ENCODE results near the gene TRIM43. TPM values are rescaled to one million over a fixed set of nuclear protein-coding genes. Genes with fewer than 3 reads are reported as not detected.
"Not testable (repeated sequence)": the region's sequence is repeated elsewhere in the genome, so short reads cannot be mapped to it uniquely, and the experiment has no call there.

TRIM43 gene
- polyA plus RNA-seq, 4 donors, result not detected

DNA sequence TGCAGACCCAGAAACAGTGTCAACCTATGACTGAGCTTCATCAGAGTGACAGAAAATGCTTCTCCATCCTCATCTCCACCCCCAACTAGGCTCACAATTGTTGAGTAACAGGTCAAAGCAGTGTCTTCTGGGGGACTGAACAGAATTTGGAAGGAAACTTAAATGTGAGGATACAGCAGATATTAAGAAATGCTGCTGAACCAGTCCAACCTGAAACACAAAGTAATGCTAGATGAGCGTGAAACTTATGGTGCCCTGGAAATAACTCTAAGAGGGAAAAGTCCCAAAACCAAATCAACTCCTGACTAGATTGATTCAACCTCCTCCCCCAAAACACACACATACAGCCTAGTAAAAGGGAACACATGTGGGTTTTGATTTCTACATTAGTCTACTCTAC is 7.5 kb upstream of the TRIM43 start:
- not testable (repeated sequence) for FAIRE-seq; H3K9me3 ChIP-seq (ENCODE audit: control insufficient read depth in 2 of 2, insufficient read depth in 1 of 2, low read depth in 1 of 2, low read length in 1 of 2); H3K27ac ChIP-seq (ENCODE audit: low read depth in 1 of 3, low read length in 2 of 3); H3K4me3 ChIP-seq (ENCODE audit: low read depth in 1 of 3, low read length in 3 of 3); DNase-seq; H3K4me1 ChIP-seq (ENCODE audit: control insufficient read depth in 3 of 3, insufficient read depth in 2 of 3, low read depth in 1 of 3, low read length in 2 of 3); H3K27me3 ChIP-seq (ENCODE audit: control insufficient read depth in 3 of 3, insufficient read depth in 3 of 3, low read length in 3 of 3); H3K36me3 ChIP-seq (ENCODE audit: control insufficient read depth in 3 of 3, insufficient read depth in 2 of 3, low read depth in 1 of 3, low read length in 3 of 3)
- WGBS, 3 donors, result 30 to 79% (median 47%) methylated on average over 1 of the region's 1 CpG

DNA sequence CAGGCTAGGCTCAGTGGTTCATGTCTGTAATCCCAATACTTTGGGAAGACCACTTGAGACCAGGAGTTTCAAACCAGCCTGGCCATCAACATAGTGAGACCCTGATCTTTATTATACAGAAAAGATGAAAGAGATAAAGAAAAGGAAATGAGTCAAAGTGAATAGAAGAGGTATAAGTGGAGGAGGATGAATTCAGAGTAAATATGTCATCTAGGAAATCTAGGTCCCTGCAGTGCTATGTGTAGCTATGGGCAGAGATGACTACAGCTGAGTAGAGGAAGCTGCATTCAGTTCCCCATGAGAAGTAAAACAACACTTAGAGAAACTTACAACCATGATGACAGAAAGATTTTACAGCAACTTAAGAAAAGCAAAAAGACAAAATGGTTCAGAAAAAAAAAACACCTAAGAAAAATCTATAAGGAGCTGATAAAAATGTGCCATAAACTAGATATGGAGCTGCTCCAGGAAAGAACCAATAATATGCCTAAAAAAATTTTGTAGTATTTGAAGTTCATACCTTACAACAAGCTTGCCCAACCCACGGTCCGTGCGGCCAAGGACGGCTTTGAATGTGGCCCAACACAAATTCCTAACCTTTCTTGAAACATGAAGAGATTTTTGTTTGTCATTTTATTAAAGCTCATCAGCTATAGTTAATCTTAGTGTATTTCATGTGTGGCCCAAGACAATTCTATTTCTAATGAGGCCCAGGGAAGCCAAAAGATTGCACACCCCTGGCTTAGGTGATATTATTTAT is 1.8 kb upstream of the TRIM43 start:
- not testable (repeated sequence) for H3K36me3 ChIP-seq (ENCODE audit: control insufficient read depth in 3 of 3, insufficient read depth in 2 of 3, low read depth in 1 of 3, low read length in 3 of 3); FAIRE-seq; H3K9me3 ChIP-seq (ENCODE audit: control insufficient read depth in 2 of 2, insufficient read depth in 1 of 2, low read depth in 1 of 2, low read length in 1 of 2); H3K27me3 ChIP-seq (ENCODE audit: control insufficient read depth in 3 of 3, insufficient read depth in 3 of 3, low read length in 3 of 3); H3K4me3 ChIP-seq (ENCODE audit: low read depth in 1 of 3, low read length in 3 of 3); H3K27ac ChIP-seq (ENCODE audit: low read depth in 1 of 3, low read length in 2 of 3); H3K4me1 ChIP-seq (ENCODE audit: control insufficient read depth in 3 of 3, insufficient read depth in 2 of 3, low read depth in 1 of 3, low read length in 2 of 3); DNase-seq
- WGBS, 3 donors, result 84 to 93% (median 90%) methylated on average over 4 of the region's 4 CpGs

DNA sequence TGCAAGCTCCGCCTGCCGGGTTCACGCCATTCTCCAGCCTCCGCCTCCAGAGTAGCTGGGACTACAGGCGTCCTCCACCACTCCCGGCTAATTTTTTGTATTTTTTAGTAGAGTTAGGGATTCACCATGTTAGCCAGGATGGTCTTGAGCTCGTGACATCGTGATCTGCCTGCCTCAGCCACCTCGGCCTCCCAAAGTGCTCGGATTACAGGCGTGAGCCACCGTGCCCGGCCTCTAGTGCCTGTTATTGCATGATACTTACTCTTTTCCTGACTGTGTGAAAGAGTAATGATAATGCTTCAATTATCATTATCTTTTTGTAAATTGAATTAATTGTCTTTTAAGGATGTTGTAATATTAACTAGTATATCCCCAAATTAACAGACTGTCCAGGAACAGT is 1.2 kb downstream of the TRIM43 start:
- not testable (repeated sequence) for H3K27ac ChIP-seq (ENCODE audit: low read depth in 1 of 3, low read length in 2 of 3); H3K36me3 ChIP-seq (ENCODE audit: control insufficient read depth in 3 of 3, insufficient read depth in 2 of 3, low read depth in 1 of 3, low read length in 3 of 3); H3K4me1 ChIP-seq (ENCODE audit: control insufficient read depth in 3 of 3, insufficient read depth in 2 of 3, low read depth in 1 of 3, low read length in 2 of 3); H3K27me3 ChIP-seq (ENCODE audit: control insufficient read depth in 3 of 3, insufficient read depth in 3 of 3, low read length in 3 of 3); H3K4me3 ChIP-seq (ENCODE audit: low read depth in 1 of 3, low read length in 3 of 3); DNase-seq; FAIRE-seq; H3K9me3 ChIP-seq (ENCODE audit: control insufficient read depth in 2 of 2, insufficient read depth in 1 of 2, low read depth in 1 of 2, low read length in 1 of 2)
- WGBS, 3 donors, result 90 to 96% (median 91%) methylated on average over 11 to 13 of the region's 13 CpGs

DNA sequence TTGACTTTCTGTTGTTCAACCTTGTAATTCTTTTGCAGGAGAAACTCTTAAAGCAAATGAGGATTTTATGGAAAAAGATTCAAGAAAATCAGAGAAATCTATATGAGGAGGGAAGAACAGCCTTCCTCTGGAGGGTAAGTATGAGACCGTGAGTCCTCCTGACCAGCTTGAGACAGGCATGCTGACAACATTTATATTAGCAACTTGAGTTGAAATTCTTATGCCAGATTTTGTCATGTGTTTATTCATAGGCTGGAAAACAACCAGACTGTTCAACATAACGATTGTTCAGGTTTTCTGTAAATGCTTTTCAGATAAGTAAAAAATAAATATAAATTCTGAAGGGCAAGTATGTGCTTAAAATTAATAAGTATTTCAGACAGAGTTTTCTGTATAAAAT is 3.2 kb downstream of the TRIM43 start:
- not testable (repeated sequence) for H3K9me3 ChIP-seq (ENCODE audit: control insufficient read depth in 2 of 2, insufficient read depth in 1 of 2, low read depth in 1 of 2, low read length in 1 of 2); H3K27ac ChIP-seq (ENCODE audit: low read depth in 1 of 3, low read length in 2 of 3); DNase-seq; H3K4me1 ChIP-seq (ENCODE audit: control insufficient read depth in 3 of 3, insufficient read depth in 2 of 3, low read depth in 1 of 3, low read length in 2 of 3); H3K27me3 ChIP-seq (ENCODE audit: control insufficient read depth in 3 of 3, insufficient read depth in 3 of 3, low read length in 3 of 3); FAIRE-seq; H3K36me3 ChIP-seq (ENCODE audit: control insufficient read depth in 3 of 3, insufficient read depth in 2 of 3, low read depth in 1 of 3, low read length in 3 of 3); H3K4me3 ChIP-seq (ENCODE audit: low read depth in 1 of 3, low read length in 3 of 3)
- WGBS, 3 donors, result 58 to 83% (median 72%) methylated on average over 2 of the region's 2 CpGs

DNA sequence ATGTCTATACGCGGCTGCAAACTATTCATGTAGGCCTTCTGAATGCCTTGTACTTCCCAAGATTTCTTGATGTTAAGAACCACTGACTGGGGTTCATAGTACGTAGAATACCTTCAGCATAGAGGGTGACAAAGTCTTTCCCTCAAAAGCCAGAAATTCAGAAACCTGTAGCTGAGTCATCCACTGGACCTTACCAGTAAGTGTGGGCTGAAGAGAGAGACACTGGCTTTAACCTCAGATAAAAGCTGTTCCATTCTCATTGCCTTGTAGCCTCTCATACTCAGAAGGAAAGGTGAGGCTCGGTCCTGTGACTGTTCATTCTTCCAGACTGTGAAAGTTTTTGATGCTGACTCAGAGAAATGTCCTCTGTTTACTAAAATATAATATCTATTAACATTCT is 9.5 kb downstream of the TRIM43 start:
- not testable (repeated sequence) for H3K4me3 ChIP-seq (ENCODE audit: low read depth in 1 of 3, low read length in 3 of 3); FAIRE-seq; H3K36me3 ChIP-seq (ENCODE audit: control insufficient read depth in 3 of 3, insufficient read depth in 2 of 3, low read depth in 1 of 3, low read length in 3 of 3); DNase-seq; H3K4me1 ChIP-seq (ENCODE audit: control insufficient read depth in 3 of 3, insufficient read depth in 2 of 3, low read depth in 1 of 3, low read length in 2 of 3); H3K27me3 ChIP-seq (ENCODE audit: control insufficient read depth in 3 of 3, insufficient read depth in 3 of 3, low read length in 3 of 3); H3K27ac ChIP-seq (ENCODE audit: low read depth in 1 of 3, low read length in 2 of 3); H3K9me3 ChIP-seq (ENCODE audit: control insufficient read depth in 2 of 2, insufficient read depth in 1 of 2, low read depth in 1 of 2, low read length in 1 of 2)
- WGBS, 3 donors, result no CpG with 5 or more reads among the region's 4 CpGs

DNA sequence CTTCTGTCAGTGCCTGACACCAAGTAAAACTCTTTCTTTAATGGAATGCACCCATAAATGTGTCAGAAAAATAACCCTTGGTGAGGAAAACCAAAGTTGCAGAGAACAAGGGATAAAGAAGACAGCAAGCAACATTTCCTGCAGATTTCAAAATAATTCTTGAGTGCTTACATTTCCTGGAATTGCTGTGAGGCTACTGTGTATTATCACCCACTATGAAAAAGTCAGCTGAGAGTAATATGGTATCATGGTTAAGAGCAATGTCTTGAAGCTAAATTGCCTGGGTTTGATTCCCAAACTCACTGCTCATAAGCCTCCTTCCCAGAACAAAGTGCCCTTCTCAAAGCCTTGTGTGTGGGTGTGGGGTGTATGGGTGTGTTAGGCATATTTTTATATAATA is 10.3 kb downstream of the TRIM43 start:
- not testable (repeated sequence) for H3K36me3 ChIP-seq (ENCODE audit: control insufficient read depth in 3 of 3, insufficient read depth in 2 of 3, low read depth in 1 of 3, low read length in 3 of 3); DNase-seq; H3K27ac ChIP-seq (ENCODE audit: low read depth in 1 of 3, low read length in 2 of 3); H3K4me1 ChIP-seq (ENCODE audit: control insufficient read depth in 3 of 3, insufficient read depth in 2 of 3, low read depth in 1 of 3, low read length in 2 of 3); H3K27me3 ChIP-seq (ENCODE audit: control insufficient read depth in 3 of 3, insufficient read depth in 3 of 3, low read length in 3 of 3); FAIRE-seq; H3K9me3 ChIP-seq (ENCODE audit: control insufficient read depth in 2 of 2, insufficient read depth in 1 of 2, low read depth in 1 of 2, low read length in 1 of 2); H3K4me3 ChIP-seq (ENCODE audit: low read depth in 1 of 3, low read length in 3 of 3)

DNA sequence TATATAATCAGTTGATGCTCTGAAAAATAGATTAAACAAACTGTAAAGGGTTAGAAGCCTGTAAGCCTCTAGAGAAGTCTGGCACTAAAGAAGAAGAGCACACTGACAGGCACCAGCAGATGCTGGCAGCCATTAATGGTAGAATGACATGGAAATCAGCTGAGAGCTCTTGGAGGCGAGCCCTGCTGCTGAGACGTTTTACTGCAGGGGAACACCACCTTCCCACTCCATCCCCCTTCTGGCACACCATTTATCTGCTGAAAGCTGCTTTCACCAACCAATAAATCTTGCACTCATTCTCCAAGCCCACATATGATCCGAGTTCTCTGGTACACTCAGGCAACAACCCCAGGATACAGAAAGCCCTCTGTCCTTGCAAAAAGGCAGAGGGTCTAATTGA is 16.6 kb downstream of the TRIM43 start:
- H3K4me3 ChIP-seq (ENCODE audit: low read depth in 1 of 3, low read length in 3 of 3); H3K36me3 ChIP-seq (ENCODE audit: control insufficient read depth in 3 of 3, insufficient read depth in 2 of 3, low read depth in 1 of 3, low read length in 3 of 3); FAIRE-seq; DNase-seq; H3K9me3 ChIP-seq (ENCODE audit: control insufficient read depth in 2 of 2, insufficient read depth in 1 of 2, low read depth in 1 of 2, low read length in 1 of 2); H3K4me1 ChIP-seq (ENCODE audit: control insufficient read depth in 3 of 3, insufficient read depth in 2 of 3, low read depth in 1 of 3, low read length in 2 of 3); H3K27ac ChIP-seq (ENCODE audit: low read depth in 1 of 3, low read length in 2 of 3); H3K27me3 ChIP-seq (ENCODE audit: control insufficient read depth in 3 of 3, insufficient read depth in 3 of 3, low read length in 3 of 3): not testable (repeated sequence)
- WGBS, 3 donors, result no CpG with 5 or more reads among the region's 3 CpGs

DNA sequence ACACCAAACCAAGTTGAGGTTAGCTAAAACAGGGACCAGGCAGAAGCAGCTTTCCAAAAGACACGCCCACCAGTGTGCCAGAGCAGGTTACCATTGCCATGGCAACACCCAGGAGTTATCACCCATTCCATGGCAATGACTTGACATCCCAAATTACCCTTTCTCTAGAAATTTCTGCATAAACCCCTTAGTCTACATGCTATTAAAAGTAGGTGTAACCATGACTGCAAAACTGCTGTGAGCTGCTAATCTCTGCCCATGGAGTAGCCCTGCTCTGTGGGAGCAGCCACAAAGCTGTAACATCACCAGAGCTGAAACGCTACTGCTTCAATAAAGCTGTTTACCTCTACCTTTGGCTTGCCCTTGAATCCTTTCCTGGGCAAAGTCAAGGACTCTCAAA is 18.0 kb downstream of the TRIM43 start:
- not testable (repeated sequence) for FAIRE-seq; H3K27ac ChIP-seq (ENCODE audit: low read depth in 1 of 3, low read length in 2 of 3); H3K27me3 ChIP-seq (ENCODE audit: control insufficient read depth in 3 of 3, insufficient read depth in 3 of 3, low read length in 3 of 3); H3K4me1 ChIP-seq (ENCODE audit: control insufficient read depth in 3 of 3, insufficient read depth in 2 of 3, low read depth in 1 of 3, low read length in 2 of 3); H3K9me3 ChIP-seq (ENCODE audit: control insufficient read depth in 2 of 2, insufficient read depth in 1 of 2, low read depth in 1 of 2, low read length in 1 of 2); H3K36me3 ChIP-seq (ENCODE audit: control insufficient read depth in 3 of 3, insufficient read depth in 2 of 3, low read depth in 1 of 3, low read length in 3 of 3); H3K4me3 ChIP-seq (ENCODE audit: low read depth in 1 of 3, low read length in 3 of 3); DNase-seq
- WGBS, 3 donors, result no CpG with 5 or more reads among the region's 2 CpGs

DNA sequence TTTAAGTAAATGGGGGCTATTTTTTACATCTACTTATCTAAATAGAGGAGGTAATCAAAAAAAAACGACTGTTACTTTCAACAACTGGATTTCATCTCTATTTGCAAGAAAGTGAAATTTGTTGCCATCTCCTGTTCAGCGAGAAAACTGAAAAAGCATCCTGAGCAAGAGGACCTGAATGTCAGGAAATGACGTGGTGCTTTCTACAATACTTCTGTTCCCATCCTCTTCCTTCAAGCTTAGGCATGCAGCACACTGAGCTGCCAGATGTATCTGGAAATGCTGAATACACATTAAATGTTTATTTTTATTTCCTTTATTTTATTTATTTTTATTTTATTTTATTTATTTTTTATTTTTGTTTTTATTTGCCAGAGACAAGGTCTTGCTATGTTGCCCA is 21.2 kb downstream of the TRIM43 start:
- WGBS, 3 donors, result no CpG with 5 or more reads among the region's 3 CpGs
- H3K9me3 ChIP-seq (ENCODE audit: control insufficient read depth in 2 of 2, insufficient read depth in 1 of 2, low read depth in 1 of 2, low read length in 1 of 2); H3K27ac ChIP-seq (ENCODE audit: low read depth in 1 of 3, low read length in 2 of 3); H3K27me3 ChIP-seq (ENCODE audit: control insufficient read depth in 3 of 3, insufficient read depth in 3 of 3, low read length in 3 of 3); DNase-seq; H3K36me3 ChIP-seq (ENCODE audit: control insufficient read depth in 3 of 3, insufficient read depth in 2 of 3, low read depth in 1 of 3, low read length in 3 of 3); FAIRE-seq; H3K4me3 ChIP-seq (ENCODE audit: low read depth in 1 of 3, low read length in 3 of 3); H3K4me1 ChIP-seq (ENCODE audit: control insufficient read depth in 3 of 3, insufficient read depth in 2 of 3, low read depth in 1 of 3, low read length in 2 of 3): not testable (repeated sequence)

All from small intestine (tissue), 7 donors.